SK-N-SH treated with all-trans-retinoic acid at 6 μM for 48 hours (cell line): ENCODE results near the gene GPD1.

Source experiments
- ATAC-seq: fragments of 200-7000 bp; cut with Tn5 transposase; 3 replicates; pipeline ENCODE4 v1.9.1; 2020; ENCODE audit warnings: mild to moderate bottlenecking, moderate library complexity
- ARNTL ChIP-seq: fragments of 450-650 bp; formaldehyde crosslinking; IDR thresholded peaks from 2 replicates; pipeline ENCODE4 v1.5.0; 2020; ENCODE audit warnings: low read depth, mild to moderate bottlenecking, moderate library complexity, borderline replicate concordance
- BACH2 ChIP-seq: fragments of 250-450 bp; sonication (Bioruptor Pico); IDR thresholded peaks from 2 replicates; pipeline ENCODE4 v1.9.0; 2021; ENCODE audit warnings: mild to moderate bottlenecking, borderline replicate concordance
- CREB5 ChIP-seq: fragments of 250-450 bp; sonication (Bioruptor Pico); IDR thresholded peaks from 2 replicates; pipeline ENCODE4 v1.5.1; 2020; ENCODE audit warnings: low read depth, mild to moderate bottlenecking, moderate library complexity
- CSDC2 ChIP-seq: fragments of 250-450 bp; sonication (Bioruptor Pico); IDR thresholded peaks from 2 replicates; pipeline ENCODE4 v1.5.0; 2020; ENCODE audit warnings: mild to moderate bottlenecking, moderate library complexity
- CSRNP3 ChIP-seq: fragments of 250-450 bp; sonication (Bioruptor Pico); IDR thresholded peaks from 2 replicates; pipeline ENCODE4 v1.5.1; 2021; ENCODE audit warnings: mild to moderate bottlenecking, moderate library complexity
- ISL1 ChIP-seq: fragments of 250-450 bp; sonication (Bioruptor Pico); IDR thresholded peaks from 2 replicates; pipeline ENCODE4 v2.1.2; 2022; ENCODE audit warnings: mild to moderate bottlenecking, moderate library complexity
- OSR1 ChIP-seq: fragments of 250-450 bp; sonication (Bioruptor Pico); IDR thresholded peaks from 2 replicates; pipeline ENCODE4 v1.8.0; 2022; ENCODE audit warnings: moderate library complexity, mild to moderate bottlenecking, inconsistent platforms
- PATZ1 ChIP-seq: fragments of 250-450 bp; sonication (Bioruptor Pico); IDR thresholded peaks from 2 replicates; pipeline ENCODE4 v1.8.0; 2020; ENCODE audit warnings: mild to moderate bottlenecking, moderate library complexity, borderline replicate concordance
- POU6F1 ChIP-seq: fragments of 250-450 bp; sonication (Bioruptor Pico); IDR thresholded peaks from 2 replicates; pipeline ENCODE4 v1.8.0; 2021; ENCODE audit warnings: low read depth, mild to moderate bottlenecking, moderate library complexity, borderline replicate concordance
- PPARA ChIP-seq: fragments of 250-450 bp; sonication (Bioruptor Pico); IDR thresholded peaks from 2 replicates; pipeline ENCODE4 v1.5.0; 2020; ENCODE audit warnings: mild to moderate bottlenecking, borderline replicate concordance
- RARB ChIP-seq: fragments of 250-450 bp; sonication (Bioruptor Pico); IDR thresholded peaks from 2 replicates; pipeline ENCODE4 v1.8.0; 2021; ENCODE audit warnings: mild to moderate bottlenecking, moderate library complexity
- SNAI2 ChIP-seq: fragments of 250-450 bp; sonication (Bioruptor Pico); IDR thresholded peaks from 2 replicates; pipeline ENCODE4 v1.5.0; 2020; ENCODE audit warnings: mild to moderate bottlenecking, moderate library complexity
- TCF4 ChIP-seq: fragments of 250-450 bp; sonication (Bioruptor Pico); IDR thresholded peaks from 2 replicates; pipeline ENCODE4 v1.8.0; 2021; ENCODE audit warnings: mild to moderate bottlenecking, moderate library complexity, borderline replicate concordance
- TOX ChIP-seq: fragments of 250-450 bp; sonication (Bioruptor Pico); IDR thresholded peaks from 2 replicates; pipeline ENCODE4 v1.8.0; 2021; ENCODE audit warnings: mild to moderate bottlenecking, moderate library complexity, borderline replicate concordance
- ZC3H10 ChIP-seq: fragments of 250-450 bp; sonication (Bioruptor Pico); IDR thresholded peaks from 2 replicates; pipeline ENCODE4 v1.5.1; 2021; ENCODE audit warnings: mild to moderate bottlenecking, moderate library complexity
- ZFP3 ChIP-seq: fragments of 250-450 bp; sonication (Bioruptor Pico); IDR thresholded peaks from 2 replicates; pipeline ENCODE4 v1.5.0; 2020; ENCODE audit warnings: mild to moderate bottlenecking, moderate library complexity
- ZFP30 ChIP-seq: fragments of 450-650 bp; formaldehyde crosslinking; IDR thresholded peaks from 2 replicates; pipeline ENCODE4 v1.5.0; 2022; ENCODE audit warnings: mild to moderate bottlenecking, moderate library complexity
- ZNF70 ChIP-seq: fragments of 450-650 bp; formaldehyde crosslinking; IDR thresholded peaks from 2 replicates; pipeline ENCODE4 v1.5.0; 2020; ENCODE audit warnings: mild to moderate bottlenecking, moderate library complexity
- ZNF8 ChIP-seq: fragments of 450-650 bp; formaldehyde crosslinking; IDR thresholded peaks from 2 replicates; pipeline ENCODE4 v1.5.0; 2020; ENCODE audit warnings: mild to moderate bottlenecking, moderate library complexity

GPD1 gene

GRCh38 chr12:50103351-50103750, 457 bp upstream of the GPD1 start:
- no peak for TF ChIP-seq ZNF70 (CRISPR knock-in tag)
- no peak for TF ChIP-seq ZNF8 (CRISPR knock-in tag)
- TF ChIP-seq OSR1 (CRISPR knock-in tag): no peak
- no peak for TF ChIP-seq ISL1 (CRISPR knock-in tag)
- TF ChIP-seq CSRNP3: no peak
- TF ChIP-seq PATZ1 (CRISPR knock-in tag): no peak
- no peak for TF ChIP-seq ZC3H10
- no peak for TF ChIP-seq RARB (CRISPR knock-in tag)
- no peak for TF ChIP-seq ARNTL (CRISPR knock-in tag)
- no peak for TF ChIP-seq SNAI2 (CRISPR knock-in tag)
- TF ChIP-seq CREB5 (CRISPR knock-in tag): no peak
- ATAC-seq: no peak

GRCh38 chr12:50104417-50105366, 884 bp downstream of the GPD1 start:
- TF ChIP-seq ZFP3 (CRISPR knock-in tag): no peak
- no peak for TF ChIP-seq BACH2 (CRISPR knock-in tag)
- no peak for TF ChIP-seq TOX (CRISPR knock-in tag)
- no peak for TF ChIP-seq RARB (CRISPR knock-in tag)
- no peak for TF ChIP-seq PATZ1 (CRISPR knock-in tag)
- no peak for TF ChIP-seq POU6F1 (CRISPR knock-in tag)
- no peak for TF ChIP-seq SNAI2 (CRISPR knock-in tag)
- no peak for TF ChIP-seq TCF4 (CRISPR knock-in tag)
- TF ChIP-seq PPARA (CRISPR knock-in tag): no peak
- TF ChIP-seq CREB5 (CRISPR knock-in tag): no peak
- TF ChIP-seq ZFP30: no peak
- TF ChIP-seq ZNF70 (CRISPR knock-in tag): no peak
- no peak for TF ChIP-seq OSR1 (CRISPR knock-in tag)
- no peak for TF ChIP-seq CSDC2 (CRISPR knock-in tag)
- TF ChIP-seq, all 23 proteins: peak for 0
- no peak for ATAC-seq
